Psoas muscle (tissue), 8 donors: Measurements from ENCODE around the gene ADCY1. TPM values are rescaled to one million over a fixed set of nuclear protein-coding genes. Genes with fewer than 3 reads are reported as not detected.

ENCODE experiments used
- ATAC-seq, 4 donors: fragments of 200-7000 bp; cut with Tn5 transposase; one replicate each; pipeline ENCODE4 v1.9.1; 2020; ENCODE audit warnings: moderate library complexity in 3 of 4, mild to moderate bottlenecking in 2 of 4
- DNase-seq, 2 donors: peaks; one replicate each; pipeline ENCODE4 v3.0.0-alpha.2; 2020
- H3K27ac ChIP-seq: fragments of 200-600 bp; one replicate; pipeline ENCODE4 v1.8.0; 2022
- H3K27me3 ChIP-seq, 3 donors: fragments of 200-600 bp in 1 of 3; one replicate each; pipeline versions ENCODE4 v1.6.1 to v1.8.0; 2013 to 2022; ENCODE audit warnings: low read length in 2 of 3, mild to moderate bottlenecking in 2 of 3, moderate library complexity in 1 of 3; ENCODE audit not compliant: insufficient read depth in 3 of 3
- H3K36me3 ChIP-seq, 2 donors: fragments of 200-600 bp in 1 of 2; one replicate each; pipeline versions ENCODE4 v1.6.1 to v1.8.0; 2013 to 2022; ENCODE audit warnings: low read depth in 1 of 2, mild to moderate bottlenecking in 1 of 2, moderate library complexity in 1 of 2; ENCODE audit not compliant: insufficient read depth in 1 of 2
- H3K4me1 ChIP-seq: fragments of 200-600 bp; one replicate; pipeline ENCODE4 v1.8.0; 2022
- H3K4me3 ChIP-seq: fragments of 200-600 bp; one replicate; pipeline ENCODE4 v1.8.0; 2022; ENCODE audit warnings: mild to moderate bottlenecking
- H3K9me3 ChIP-seq: fragments of 200-600 bp; one replicate; pipeline ENCODE4 v1.8.0; 2022
- CTCF ChIP-seq: fragments of 200-600 bp; IDR thresholded peaks from one replicate; pipeline ENCODE4 v1.8.0; 2022; ENCODE audit warnings: antibody characterized with exemption
- WGBS, 3 donors: extraction: QIAGEN DNeasy Blood & Tissue Kit; methylation state at CpG; one replicate each; pipeline versions ENCODE4 v1.1.6 to v1.1.7; 2013; 5-methylcytosine and 5-hydroxymethylcytosine counted together
- intact Hi-C, 2 donors: fragments of 100-400 bp; cut with DNase I; formaldehyde crosslinking; loops; one replicate each; pipeline versions ENCODE4 v1.11.0 to v1.14.2; 2022
- polyA plus RNA-seq, 3 donors: library from polyadenylated mRNA; stranded (reverse); fragments of 200-250 nt; gene quantifications; one replicate each; pipeline ENCODE4 v1.2.3, GENCODE V29; 2013
- total RNA-seq, 4 donors: library from RNA; stranded (reverse); fragmentation: NEBNext Ultra II Directional in 2 of 4; extraction: Animal tissue kit (Norgen Biotek cat#: 25700) in 2 of 4; gene quantifications; one replicate each; pipeline versions ENCODE4 v1.2.1 to v1.2.4, GENCODE V29; 2021 to 2023
- donor health status: healthy with polysubstance abuse.
- donor health status: DM: no; HTN: no; CAD: no; lungs with moderate emphysema.
- donor health status: Bipolar disorder and iron deficiency.
- donor health status: healthy.
- donor health status: DM: yes; HTN: yes; CAD: no.
- donor health status: DM: no; HTN: no; CAD: no.
- donor health status: DM: no; HTN: no; CAD: no.
- donor health status: DM: yes; HTN: yes; CAD: no.

The ADCY1 gene
- total and polyA plus RNA-seq, 7 donors, result 1.3 to 4.3 (median 2.2) TPM

DNA sequence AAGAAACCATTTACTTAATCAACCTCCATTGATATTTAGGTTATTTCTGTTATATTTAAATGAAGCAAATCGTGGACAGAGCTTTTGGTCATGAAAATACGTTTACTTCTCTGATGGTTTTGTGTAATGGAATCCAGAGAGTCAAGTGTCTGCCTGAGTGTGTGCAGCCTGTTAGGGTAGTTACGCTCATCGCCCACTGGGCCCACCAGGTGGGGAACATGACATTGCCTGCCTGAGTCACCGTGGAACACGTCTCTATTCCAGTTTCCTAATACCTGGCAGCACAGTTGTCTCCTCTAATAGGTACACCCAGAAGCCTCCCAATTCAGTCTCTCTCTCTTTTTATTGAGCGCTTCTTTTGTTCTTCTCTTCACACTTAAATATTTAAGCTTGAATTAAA is 91.0 kb downstream of the ADCY1 start:
- ATAC-seq (no peak), DNase-seq (peak in 1 of 2 donors; percentile 14)
- no peak overlapping the region for H3K4me3 ChIP-seq
- 92 to 93% (median 93%) methylated on average over 7 of the region's 7 CpGs for WGBS, 3 donors
- TF ChIP-seq CTCF, result no peak
- intact Hi-C loops, result no loop called here
- no peaks in the 10 kb centered on the region for H3K36me3 ChIP-seq
- H3K4me1 ChIP-seq, result no peaks in the 10 kb centered on the region
- no peak overlapping the region for H3K27ac ChIP-seq
- no peaks in the 10 kb centered on the region for H3K9me3 ChIP-seq
- no peaks in the 10 kb centered on the region for H3K27me3 ChIP-seq

- intact Hi-C loops, result no loop called here
- WGBS, 3 donors, result 71 to 82% (median 81%) methylated on average over 7 of the region's 7 CpGs
These were observed 96.1 kb downstream of the ADCY1 start for GRCh38 chr7:45670227-45670626.

DNA sequence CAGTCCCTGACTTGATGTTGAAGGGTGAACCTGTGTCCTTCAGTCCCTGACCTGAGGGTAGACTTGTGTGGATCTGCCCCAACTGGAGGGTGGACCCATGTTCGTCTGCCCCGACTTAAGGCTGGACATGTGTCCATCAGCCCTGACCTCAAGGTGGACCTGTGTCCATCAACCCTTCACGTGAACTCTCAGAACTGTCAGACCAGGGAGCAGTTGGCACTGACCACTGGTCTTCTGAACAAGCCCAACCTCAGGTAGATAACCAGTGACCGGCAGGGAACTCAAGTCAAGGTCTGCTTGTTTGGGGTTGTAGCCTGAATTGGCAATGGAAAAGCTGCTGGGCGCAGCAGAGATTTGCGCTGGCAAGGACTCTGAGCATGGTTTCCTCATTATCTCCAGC is 96.5 kb downstream of the ADCY1 start:
- Histone ChIP-seq H3K36me3 (no peaks in the 10 kb centered on the region), H3K27ac (no peak overlapping the region), H3K4me1 (no peaks in the 10 kb centered on the region), H3K4me3 (no peak overlapping the region), H3K27me3 (no peaks in the 10 kb centered on the region), H3K9me3 (no peaks in the 10 kb centered on the region)
- no peak for ATAC-seq
- TF ChIP-seq CTCF, result no peak
- WGBS, 3 donors, result 94 to 98% (median 98%) methylated on average over 6 of the region's 6 CpGs
- intact Hi-C loops, result no loop called here
- peak in 1 of 2 donors; percentile 17 for DNase-seq

More at GRCh38 chr7:45670227-45670626, 96.1 kb downstream of the ADCY1 start:
- Histone ChIP-seq H3K4me1 (no peaks in the 10 kb centered on the region), H3K27me3 (no peaks in the 10 kb centered on the region), H3K9me3 (no peaks in the 10 kb centered on the region), H3K4me3 (no peak overlapping the region), H3K27ac (no peak overlapping the region), H3K36me3 (no peaks in the 10 kb centered on the region)
- DNase-seq (peak in 1 of 2 donors; percentile 8), ATAC-seq (no peak)
- TF ChIP-seq CTCF, result no peak

- Histone ChIP-seq H3K4me1 (no peaks in the 10 kb centered on the region), H3K27ac (no peak overlapping the region), H3K9me3 (no peaks in the 10 kb centered on the region), H3K27me3 (no peaks in the 10 kb centered on the region), H3K36me3 (peaks cover 0 to 7% of the 10 kb centered on the region in 2 donors), H3K4me3 (no peak overlapping the region)
- intact Hi-C loops, result no loop called here
- TF ChIP-seq CTCF, result no peak
- WGBS, 3 donors, result 84 to 94% (median 86%) methylated on average over 9 of the region's 9 CpGs
- ATAC-seq, result no peak
- peak in 1 of 2 donors; percentile 10 for DNase-seq
These were observed 103.2 kb downstream of the ADCY1 start for GRCh38 chr7:45677311-45677900.

DNA sequence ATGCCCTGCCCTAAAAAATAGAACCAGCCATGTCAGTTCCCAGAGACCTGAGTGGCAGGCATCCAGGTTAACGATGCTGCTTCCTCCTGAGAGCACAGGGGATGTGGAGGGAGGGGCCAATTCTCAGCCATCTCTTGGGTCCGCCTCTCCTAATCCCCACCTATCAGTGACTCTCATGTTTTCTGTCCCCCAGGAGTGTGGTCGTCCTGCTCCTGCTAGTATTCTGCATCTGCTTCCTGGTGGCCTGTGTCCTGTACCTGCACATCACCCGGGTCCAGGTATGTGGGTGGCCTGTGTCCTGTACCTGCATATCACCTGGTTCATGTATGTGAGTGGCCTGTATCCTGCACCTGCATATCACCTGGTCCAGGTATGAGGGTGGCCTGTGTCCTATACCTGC is 105.3 kb downstream of the ADCY1 start:
- H3K4me3 ChIP-seq, result no peak overlapping the region
- H3K27me3 ChIP-seq, result no peaks in the 10 kb centered on the region
- WGBS, 3 donors, result 73 to 84% (median 77%) methylated on average over 4 of the region's 4 CpGs
- TF ChIP-seq CTCF, result no peak
- no peak for ATAC-seq
- intact Hi-C loops, result no loop called here
- H3K36me3 ChIP-seq, result peaks cover 0 to 7% of the 10 kb centered on the region in 2 donors
- no peaks in the 10 kb centered on the region for H3K4me1 ChIP-seq
- no peaks in the 10 kb centered on the region for H3K9me3 ChIP-seq
- peak in 1 of 2 donors; percentile 27 for DNase-seq
- H3K27ac ChIP-seq, result no peak overlapping the region
